DND-41 (cell line): ENCODE results near the gene LRP6.

Source experiments
- ATAC-seq: fragments of 200-7000 bp; cut with Tn5 transposase; 3 replicates; pipeline ENCODE4 v1.9.1; 2021; ENCODE audit warnings: low read depth; ENCODE audit not compliant: insufficient read depth
- DNase-seq: peaks from one replicate; pipeline ENCODE4 v3.0.0-alpha.2; 2020
- H2AFZ ChIP-seq: 2 replicates; pipeline ENCODE4 v1.6.0; 2012; ENCODE audit warnings: low read depth, low read length
- H3K27ac ChIP-seq: 2 replicates; pipeline ENCODE4 v1.5.1; 2012; ENCODE audit warnings: low read length, inconsistent platforms
- H3K27me3 ChIP-seq: fragments of 200-600 bp; sonication (generic); 2 replicates; pipeline ENCODE4 v1.6.0; 2012; ENCODE audit warnings: low read length, mild to moderate bottlenecking, inconsistent platforms; ENCODE audit not compliant: insufficient read depth, poor library complexity
- H3K36me3 ChIP-seq: 2 replicates; pipeline ENCODE4 v1.5.1; 2012; ENCODE audit warnings: low read length, inconsistent platforms; ENCODE audit not compliant: insufficient read depth
- H3K4me1 ChIP-seq: 2 replicates; pipeline ENCODE4 v1.5.1; 2012; ENCODE audit warnings: mild to moderate bottlenecking, low read length; ENCODE audit not compliant: insufficient read depth
- H3K4me2 ChIP-seq: 2 replicates; pipeline ENCODE4 v1.6.0; 2012; ENCODE audit warnings: mild to moderate bottlenecking, moderate library complexity, low read length, inconsistent platforms; ENCODE audit not compliant: insufficient read depth
- H3K4me3 ChIP-seq, 2 experiments: fragments of 200-600 bp in 1 of 2; shearing (Covaris generic) in 1 of 2; 2 replicates each; pipeline ENCODE4 v1.5.1; 2012 to 2016; ENCODE audit warnings: inconsistent platforms in 2 of 2, low read length in 2 of 2, mild to moderate bottlenecking in 2 of 2, low read depth in 1 of 2, moderate library complexity in 1 of 2
- H3K79me2 ChIP-seq: 2 replicates; pipeline ENCODE4 v1.6.0; 2012; ENCODE audit warnings: low read length, inconsistent platforms; ENCODE audit not compliant: insufficient read depth
- H3K9ac ChIP-seq: 2 replicates; pipeline ENCODE4 v1.6.0; 2012; ENCODE audit warnings: low read depth, mild to moderate bottlenecking, inconsistent platforms, low read length, moderate library complexity
- H3K9me3 ChIP-seq: 2 replicates; pipeline ENCODE4 v1.5.1; 2012; ENCODE audit warnings: low read length, moderate library complexity, mild to moderate bottlenecking, inconsistent platforms; ENCODE audit not compliant: insufficient read depth, severe bottlenecking
- H4K20me1 ChIP-seq: 2 replicates; pipeline ENCODE4 v1.6.0; 2012; ENCODE audit warnings: low read length; ENCODE audit not compliant: insufficient read depth
- CTCF ChIP-seq: IDR thresholded peaks from 2 replicates; pipeline ENCODE4 v1.5.1; 2012; ENCODE audit warnings: borderline replicate concordance, low read length, moderate library complexity, mild to moderate bottlenecking; ENCODE audit not compliant: poor library complexity, severe bottlenecking; ENCODE audit errors: extremely low read depth
- EZH2 ChIP-seq: IDR thresholded peaks from 3 replicates; pipeline ENCODE4 v1.6.1; 2012; ENCODE audit warnings: borderline replicate concordance, low read depth, mild to moderate bottlenecking, moderate library complexity, low read length, inconsistent platforms; ENCODE audit not compliant: severe bottlenecking

Gene LRP6

GRCh38 chr12:12108441-12109058 is 158.3 kb downstream of the LRP6 start:
- no peak overlapping the region for H3K4me2 ChIP-seq
- no peaks in the 10 kb centered on the region for H3K36me3 ChIP-seq
- no peaks in the 10 kb centered on the region for H3K27me3 ChIP-seq
- H3K9me3 ChIP-seq: peaks cover 12% of the 10 kb centered on the region
- H3K27ac ChIP-seq: no peak overlapping the region
- H2AFZ ChIP-seq: no peak overlapping the region
- ATAC-seq: no peak
- no peak overlapping the region for H3K4me3 ChIP-seq
- H3K4me1 ChIP-seq: no peaks in the 10 kb centered on the region
- DNase-seq: no peak
- H3K9ac ChIP-seq: no peak overlapping the region
- TF ChIP-seq CTCF (no peak), EZH2 (no peak)
- no peaks in the 10 kb centered on the region for H3K79me2 ChIP-seq
- no peaks in the 10 kb centered on the region for H4K20me1 ChIP-seq

GRCh38 chr12:12107678-12108077 is 159.2 kb downstream of the LRP6 start:
- Histone ChIP-seq H3K9ac (no peak overlapping the region), H3K4me1 (no peaks in the 10 kb centered on the region), H3K27me3 (no peaks in the 10 kb centered on the region), H2AFZ (no peak overlapping the region), H3K9me3 (peaks cover 12% of the 10 kb centered on the region), H3K27ac (no peak overlapping the region), H3K79me2 (no peaks in the 10 kb centered on the region), H3K4me3 (no peak overlapping the region), H3K4me2 (no peak overlapping the region), H4K20me1 (no peaks in the 10 kb centered on the region), H3K36me3 (no peaks in the 10 kb centered on the region)
- DNase-seq (no peak), ATAC-seq (no peak)
- TF ChIP-seq EZH2 (no peak), CTCF (no peak)

GRCh38 chr12:12099102-12099501 is 167.7 kb downstream of the LRP6 start:
- Histone ChIP-seq H3K79me2 (no peaks in the 10 kb centered on the region), H3K4me3 (no peak overlapping the region), H3K27me3 (no peaks in the 10 kb centered on the region), H3K9me3 (no peaks in the 10 kb centered on the region), H3K4me1 (no peaks in the 10 kb centered on the region), H3K9ac (no peak overlapping the region), H4K20me1 (no peaks in the 10 kb centered on the region), H3K27ac (no peak overlapping the region), H3K36me3 (no peaks in the 10 kb centered on the region), H2AFZ (no peak overlapping the region), H3K4me2 (no peak overlapping the region)
- ATAC-seq: no peak
- TF ChIP-seq CTCF: no peak
- TF ChIP-seq EZH2: no peak
- DNase-seq: no peak

GRCh38 chr12:12098691-12099015 is 168.2 kb downstream of the LRP6 start:
- Histone ChIP-seq H3K36me3 (no peaks in the 10 kb centered on the region), H3K27ac (no peak overlapping the region), H2AFZ (no peak overlapping the region), H3K27me3 (no peaks in the 10 kb centered on the region), H4K20me1 (no peaks in the 10 kb centered on the region), H3K9ac (no peak overlapping the region), H3K4me2 (no peak overlapping the region), H3K79me2 (no peaks in the 10 kb centered on the region), H3K4me3 (no peak overlapping the region), H3K9me3 (no peaks in the 10 kb centered on the region), H3K4me1 (no peaks in the 10 kb centered on the region)
- no peak for TF ChIP-seq EZH2
- no peak for TF ChIP-seq CTCF
- ATAC-seq: no peak
- DNase-seq: no peak
